Panc1 (cell line): Measurements from ENCODE around the gene GSTO2. TPM values are rescaled to one million over a fixed set of nuclear protein-coding genes. Genes with fewer than 3 reads are reported as not detected.

ENCODE experiments used
- ATAC-seq: fragments of 200-7000 bp; cut with Tn5 transposase; 2 replicates; pipeline ENCODE4 v1.9.1; 2020; ENCODE audit warnings: mild to moderate bottlenecking, moderate library complexity
- BruUV-seq: library from RNA; stranded (reverse); fragments of 400-500 nt; replicated peaks from 2 replicates; lab custom pipeline; 2021; lab: Mats Ljungman, UMichigan
- CTCF ChIA-PET: fragments of 300-600 bp; sonication (Branson Sonifier 250); formaldehyde crosslinking; loops from one replicate; lab custom pipeline; 2022; ENCODE audit warnings: antibody characterized with exemption; lab: Charles Lee
- POLR2A ChIA-PET: fragments of 300-600 bp; sonication (Branson Sonifier 250); formaldehyde crosslinking; loops from one replicate; lab custom pipeline; 2022; ENCODE audit warnings: antibody characterized with exemption; lab: Charles Lee
- DNase-seq: peaks from one replicate; pipeline ENCODE4 v3.0.0-alpha.2; 2010; ENCODE audit warnings: low read depth, low spot score
- H3K27ac ChIP-seq: 2 replicates; pipeline ENCODE4 v1.5.1; 2011; ENCODE audit warnings: mild to moderate bottlenecking, low read length, inconsistent platforms
- H3K27me3 ChIP-seq: fragments of 200-500 bp; sonication (Bioruptor generic); 2 replicates; pipeline ENCODE4 v1.6.0; 2014; ENCODE audit warnings: low read length, inconsistent platforms; ENCODE audit not compliant: control insufficient read depth, insufficient read depth
- H3K36me3 ChIP-seq: fragments of 200-500 bp; sonication (Bioruptor generic); 2 replicates; pipeline ENCODE4 v1.5.1; 2014; ENCODE audit warnings: inconsistent platforms, mild to moderate bottlenecking, low read length, moderate library complexity; ENCODE audit not compliant: control insufficient read depth, insufficient read depth
- H3K4me1 ChIP-seq: 2 replicates; pipeline ENCODE4 v1.5.1; 2011; ENCODE audit warnings: inconsistent platforms, mild to moderate bottlenecking, low read length, moderate library complexity; ENCODE audit not compliant: control insufficient read depth, insufficient read depth
- H3K4me3 ChIP-seq, 2 experiments: 2 replicates each; pipeline ENCODE4 v1.5.1; 2011 to 2012; ENCODE audit warnings: low read depth in 2 of 2, low read length in 2 of 2, mild to moderate bottlenecking in 2 of 2, inconsistent platforms in 1 of 2, moderate library complexity in 1 of 2
- H3K9me3 ChIP-seq: fragments of 200-500 bp; sonication (Bioruptor generic); 2 replicates; pipeline ENCODE4 v1.5.1; 2014; ENCODE audit warnings: low read depth, mild to moderate bottlenecking, inconsistent platforms, low read length, moderate library complexity; ENCODE audit not compliant: control insufficient read depth, insufficient read depth
- POLR2AphosphoS5 ChIP-seq: IDR thresholded peaks from 2 replicates; pipeline ENCODE4 v1.6.1; 2012; ENCODE audit warnings: mild to moderate bottlenecking, low read depth, low read length, moderate library complexity
- SIN3A ChIP-seq: IDR thresholded peaks from 2 replicates; pipeline ENCODE4 v1.6.1; 2012; ENCODE audit warnings: low read depth, mild to moderate bottlenecking, low read length, moderate library complexity, borderline replicate concordance; ENCODE audit not compliant: insufficient read depth
- TCF7L2 ChIP-seq: IDR thresholded peaks from 2 replicates; pipeline ENCODE4 v1.6.1; 2011; ENCODE audit warnings: mild to moderate bottlenecking, low read depth, low read length, inconsistent platforms
- in situ Hi-C: cut with HindIII; loops from 2 replicates; pipeline ENCODE4 v1.10.0; 2016; ENCODE audit warnings: low sequenced_read_pairs, low pct_unique_long_range_greater_than_20kb
- intact Hi-C: fragments of 100-400 bp; cut with micrococcal nuclease; formaldehyde crosslinking; loops from one replicate; pipeline ENCODE4 v1.10.0; 2022; ENCODE audit not compliant: unreplicated experiment
- total RNA-seq: library from RNA; stranded (reverse); gene quantifications from one replicate; pipeline ENCODE4 v1.2.1, GENCODE V29; 2021; ENCODE audit not compliant: unreplicated experiment
- TF ChIP-seq, protein P1 (sequence below): fragments of 450-650 bp; IDR thresholded peaks from 2 replicates; pipeline ENCODE4 v1.5.1; 2017; ENCODE audit warnings: mild to moderate bottlenecking
- TF ChIP-seq, protein P2 (sequence below), 2 experiments: IDR thresholded peaks; 2 replicates each; pipeline ENCODE4 v1.6.1; 2011 to 2012; ENCODE audit warnings: low read depth in 2 of 2, control low read depth in 1 of 2, low read length in 1 of 2, mild to moderate bottlenecking in 1 of 2, moderate library complexity in 1 of 2; ENCODE audit not compliant: insufficient read depth in 1 of 2

GSTO2 gene
- total RNA-seq, 1 experiment from 2014 or later: 28.5 TPM

DNA sequence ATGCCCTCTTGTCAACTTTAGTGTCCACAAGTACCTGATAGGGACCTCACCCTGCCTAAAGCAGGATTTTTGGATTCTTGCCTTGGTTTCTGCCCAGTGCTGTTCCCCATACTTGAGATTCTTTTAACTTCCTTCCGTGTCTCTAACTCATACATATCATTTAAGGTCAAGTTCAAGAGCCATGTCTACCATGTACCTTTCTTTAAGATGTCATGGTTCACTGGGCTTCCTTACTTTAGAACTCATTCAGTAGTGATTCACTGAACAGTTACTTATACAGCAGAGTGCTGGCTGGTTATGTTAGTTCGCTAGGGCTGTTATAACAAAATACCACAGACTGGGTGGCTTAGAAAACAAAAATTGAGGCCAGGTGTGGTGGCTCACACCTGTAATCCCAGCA lies 79.6 kb downstream of the GSTO2 start:
- Histone ChIP-seq H3K27me3 (no peaks in the 10 kb centered on the region), H3K4me1 (peaks cover 20% of the 10 kb centered on the region), H3K9me3 (no peaks in the 10 kb centered on the region), H3K4me3 (no peak overlapping the region), H3K36me3 (no peaks in the 10 kb centered on the region), H3K27ac (peak overlapping the region; percentile 62; the same call in 1 of the 2 replicates)
- no peak for DNase-seq
- intact Hi-C loops (no loop called here), in situ Hi-C loops (no loop called here)
- CTCF ChIA-PET: no interaction called here
- TF ChIP-seq, protein P1, sequence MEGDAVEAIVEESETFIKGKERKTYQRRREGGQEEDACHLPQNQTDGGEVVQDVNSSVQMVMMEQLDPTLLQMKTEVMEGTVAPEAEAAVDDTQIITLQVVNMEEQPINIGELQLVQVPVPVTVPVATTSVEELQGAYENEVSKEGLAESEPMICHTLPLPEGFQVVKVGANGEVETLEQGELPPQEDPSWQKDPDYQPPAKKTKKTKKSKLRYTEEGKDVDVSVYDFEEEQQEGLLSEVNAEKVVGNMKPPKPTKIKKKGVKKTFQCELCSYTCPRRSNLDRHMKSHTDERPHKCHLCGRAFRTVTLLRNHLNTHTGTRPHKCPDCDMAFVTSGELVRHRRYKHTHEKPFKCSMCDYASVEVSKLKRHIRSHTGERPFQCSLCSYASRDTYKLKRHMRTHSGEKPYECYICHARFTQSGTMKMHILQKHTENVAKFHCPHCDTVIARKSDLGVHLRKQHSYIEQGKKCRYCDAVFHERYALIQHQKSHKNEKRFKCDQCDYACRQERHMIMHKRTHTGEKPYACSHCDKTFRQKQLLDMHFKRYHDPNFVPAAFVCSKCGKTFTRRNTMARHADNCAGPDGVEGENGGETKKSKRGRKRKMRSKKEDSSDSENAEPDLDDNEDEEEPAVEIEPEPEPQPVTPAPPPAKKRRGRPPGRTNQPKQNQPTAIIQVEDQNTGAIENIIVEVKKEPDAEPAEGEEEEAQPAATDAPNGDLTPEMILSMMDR: no peak
- no peak for TF ChIP-seq SIN3A
- TF ChIP-seq, protein P2, sequence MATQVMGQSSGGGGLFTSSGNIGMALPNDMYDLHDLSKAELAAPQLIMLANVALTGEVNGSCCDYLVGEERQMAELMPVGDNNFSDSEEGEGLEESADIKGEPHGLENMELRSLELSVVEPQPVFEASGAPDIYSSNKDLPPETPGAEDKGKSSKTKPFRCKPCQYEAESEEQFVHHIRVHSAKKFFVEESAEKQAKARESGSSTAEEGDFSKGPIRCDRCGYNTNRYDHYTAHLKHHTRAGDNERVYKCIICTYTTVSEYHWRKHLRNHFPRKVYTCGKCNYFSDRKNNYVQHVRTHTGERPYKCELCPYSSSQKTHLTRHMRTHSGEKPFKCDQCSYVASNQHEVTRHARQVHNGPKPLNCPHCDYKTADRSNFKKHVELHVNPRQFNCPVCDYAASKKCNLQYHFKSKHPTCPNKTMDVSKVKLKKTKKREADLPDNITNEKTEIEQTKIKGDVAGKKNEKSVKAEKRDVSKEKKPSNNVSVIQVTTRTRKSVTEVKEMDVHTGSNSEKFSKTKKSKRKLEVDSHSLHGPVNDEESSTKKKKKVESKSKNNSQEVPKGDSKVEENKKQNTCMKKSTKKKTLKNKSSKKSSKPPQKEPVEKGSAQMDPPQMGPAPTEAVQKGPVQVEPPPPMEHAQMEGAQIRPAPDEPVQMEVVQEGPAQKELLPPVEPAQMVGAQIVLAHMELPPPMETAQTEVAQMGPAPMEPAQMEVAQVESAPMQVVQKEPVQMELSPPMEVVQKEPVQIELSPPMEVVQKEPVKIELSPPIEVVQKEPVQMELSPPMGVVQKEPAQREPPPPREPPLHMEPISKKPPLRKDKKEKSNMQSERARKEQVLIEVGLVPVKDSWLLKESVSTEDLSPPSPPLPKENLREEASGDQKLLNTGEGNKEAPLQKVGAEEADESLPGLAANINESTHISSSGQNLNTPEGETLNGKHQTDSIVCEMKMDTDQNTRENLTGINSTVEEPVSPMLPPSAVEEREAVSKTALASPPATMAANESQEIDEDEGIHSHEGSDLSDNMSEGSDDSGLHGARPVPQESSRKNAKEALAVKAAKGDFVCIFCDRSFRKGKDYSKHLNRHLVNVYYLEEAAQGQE (IDR thresholded peaks at IDR 0.05; ENCODE audit: insufficient read depth in 1 of 2, low read depth in 2 of 2, low read length in 1 of 2): no peak
- no peak for TF ChIP-seq POLR2AphosphoS5
- no peak for TF ChIP-seq TCF7L2
- no peak for ATAC-seq
- no TSS peak for BruUV-seq
- POLR2A ChIA-PET: no interaction called here

DNA sequence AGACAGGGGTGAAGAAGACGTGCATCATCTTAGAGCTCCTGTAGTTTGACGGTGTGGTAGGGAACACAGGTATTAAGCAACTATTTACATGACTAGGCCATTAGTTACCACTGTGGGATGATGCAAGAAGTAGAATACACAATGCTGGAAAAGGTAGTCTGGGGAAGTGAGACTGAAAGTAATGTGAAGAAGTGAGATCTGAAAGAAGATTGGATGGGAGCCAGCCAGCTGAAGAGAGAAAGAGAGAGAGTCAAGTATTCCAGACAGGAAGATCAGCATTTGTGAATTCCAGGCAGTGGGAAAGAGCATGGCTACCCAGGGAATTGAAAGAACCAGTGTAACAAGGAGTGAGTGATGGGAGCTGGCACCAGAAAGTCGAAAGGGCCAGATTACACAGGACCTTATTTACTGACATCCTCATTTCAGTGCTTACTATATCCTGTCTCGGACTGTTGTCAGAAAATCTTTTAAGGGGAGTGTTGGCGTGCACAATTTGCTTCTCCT lies 80.7 kb downstream of the GSTO2 start:
- intact Hi-C loops (loop anchor here (1.0 to 2.0 kb wide), 3 partner anchors 44 to 75 kb away; no protein-coding TSS in a partner anchor), in situ Hi-C loops (no loop called here)
- ATAC-seq (peak; percentile 7; the same call in 1 of the 2 replicates), DNase-seq (no peak)
- H3K4me3 ChIP-seq: peak overlapping the region; percentile 5 to 29; a peak in 3 of 4 replicates
- peak overlapping the region; percentile 80 for H3K27ac ChIP-seq
- POLR2A ChIA-PET: interaction anchor here (0.6 kb wide), 1 partner anchor 55 kb away, joined by 18 read pairs; no protein-coding TSS in a partner anchor
- BruUV-seq: no TSS peak
- H3K9me3 ChIP-seq: no peaks in the 10 kb centered on the region
- no peak for TF ChIP-seq POLR2AphosphoS5
- TF ChIP-seq, protein P2 (IDR thresholded peaks at IDR 0.05; ENCODE audit: insufficient read depth in 1 of 2, low read depth in 2 of 2, low read length in 1 of 2): no peak
- TF ChIP-seq, protein P1: no peak
- H3K36me3 ChIP-seq: no peaks in the 10 kb centered on the region
- peaks cover 20% of the 10 kb centered on the region for H3K4me1 ChIP-seq
- CTCF ChIA-PET: interaction anchor here (0.6 to 3.4 kb wide), 4 partner anchors 12 to 75 kb away, joined by 3 to 23 read pairs (median 11); no protein-coding TSS in a partner anchor
- no peaks in the 10 kb centered on the region for H3K27me3 ChIP-seq
